DMS153 treated with DMSO at 0.1 percent for 48 hours (cell line): ENCODE data around the gene CHST7.

Experiments used
- DNase-seq: peaks from one replicate; lab custom pipeline; 2025; ENCODE audit not compliant: unreplicated experiment; lab: John Stamatoyannopoulos, UW

CHST7 gene

DNA sequence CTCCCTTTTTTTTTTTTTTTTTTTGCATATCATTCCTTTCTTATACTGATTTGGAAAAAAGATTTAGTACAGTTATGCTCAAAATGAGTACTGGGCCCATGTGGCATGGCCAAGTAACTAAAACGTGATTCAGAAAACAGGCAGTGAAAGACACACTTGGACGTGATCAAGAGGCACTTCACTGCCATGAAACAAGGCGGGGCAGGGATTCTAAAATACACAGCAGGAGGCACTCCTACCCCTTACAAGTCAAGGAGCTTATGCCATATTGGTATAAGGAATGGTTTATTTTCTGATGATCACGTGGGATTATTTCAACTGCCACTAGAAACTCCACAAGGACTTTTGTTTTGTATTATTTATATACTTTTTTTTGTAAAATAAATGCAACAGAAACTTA lies 72.0 kb downstream of the CHST7 start:
- no peak for DNase-seq

DNA sequence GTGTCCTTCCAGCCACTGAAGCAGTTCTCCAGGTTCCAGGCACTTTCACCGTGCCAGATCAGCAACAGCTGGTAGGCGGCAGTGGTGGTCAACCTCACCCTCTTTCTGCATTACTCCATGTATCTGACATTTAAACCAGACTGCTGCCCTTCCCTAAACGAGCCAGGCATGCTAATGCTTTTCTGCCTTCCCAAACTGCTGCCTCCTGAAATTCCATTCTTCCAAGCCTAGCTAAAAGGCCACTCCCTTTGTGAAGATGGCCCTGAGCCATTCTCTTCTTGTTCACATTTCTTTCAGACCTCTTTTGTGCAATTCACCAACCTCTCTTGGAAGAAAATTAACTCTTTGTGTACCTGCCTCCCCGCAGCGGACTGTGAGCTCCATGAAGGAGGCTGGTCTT lies 73.7 kb downstream of the CHST7 start:
- DNase-seq = no peak
